SK-N-SH treated with all-trans-retinoic acid at 6 μM for 48 hours (cell line): ENCODE data around the gene SNPH.

Experiments used
- ATAC-seq: fragments of 200-7000 bp; cut with Tn5 transposase; 3 replicates; pipeline ENCODE4 v1.9.1; 2020; ENCODE audit warnings: mild to moderate bottlenecking, moderate library complexity
- ARNTL ChIP-seq: fragments of 450-650 bp; formaldehyde crosslinking; IDR thresholded peaks from 2 replicates; pipeline ENCODE4 v1.5.0; 2020; ENCODE audit warnings: low read depth, mild to moderate bottlenecking, moderate library complexity, borderline replicate concordance
- BACH2 ChIP-seq: fragments of 250-450 bp; sonication (Bioruptor Pico); IDR thresholded peaks from 2 replicates; pipeline ENCODE4 v1.9.0; 2021; ENCODE audit warnings: mild to moderate bottlenecking, borderline replicate concordance
- CSDC2 ChIP-seq: fragments of 250-450 bp; sonication (Bioruptor Pico); IDR thresholded peaks from 2 replicates; pipeline ENCODE4 v1.5.0; 2020; ENCODE audit warnings: mild to moderate bottlenecking, moderate library complexity
- ESRRG ChIP-seq: fragments of 250-450 bp; sonication (Bioruptor Pico); IDR thresholded peaks from 2 replicates; pipeline ENCODE4 v1.6.1; 2021; ENCODE audit warnings: mild to moderate bottlenecking
- GLIS3 ChIP-seq: fragments of 250-450 bp; sonication (Bioruptor Pico); IDR thresholded peaks from 2 replicates; pipeline ENCODE4 v1.5.0; 2020; ENCODE audit warnings: mild to moderate bottlenecking, moderate library complexity
- ISL1 ChIP-seq: fragments of 250-450 bp; sonication (Bioruptor Pico); IDR thresholded peaks from 2 replicates; pipeline ENCODE4 v2.1.2; 2022; ENCODE audit warnings: mild to moderate bottlenecking, moderate library complexity
- OSR1 ChIP-seq: fragments of 250-450 bp; sonication (Bioruptor Pico); IDR thresholded peaks from 2 replicates; pipeline ENCODE4 v1.8.0; 2022; ENCODE audit warnings: moderate library complexity, mild to moderate bottlenecking, inconsistent platforms
- PATZ1 ChIP-seq: fragments of 250-450 bp; sonication (Bioruptor Pico); IDR thresholded peaks from 2 replicates; pipeline ENCODE4 v1.8.0; 2020; ENCODE audit warnings: mild to moderate bottlenecking, moderate library complexity, borderline replicate concordance
- PPARA ChIP-seq: fragments of 250-450 bp; sonication (Bioruptor Pico); IDR thresholded peaks from 2 replicates; pipeline ENCODE4 v1.5.0; 2020; ENCODE audit warnings: mild to moderate bottlenecking, borderline replicate concordance
- RARB ChIP-seq: fragments of 250-450 bp; sonication (Bioruptor Pico); IDR thresholded peaks from 2 replicates; pipeline ENCODE4 v1.8.0; 2021; ENCODE audit warnings: mild to moderate bottlenecking, moderate library complexity
- SNAI2 ChIP-seq: fragments of 250-450 bp; sonication (Bioruptor Pico); IDR thresholded peaks from 2 replicates; pipeline ENCODE4 v1.5.0; 2020; ENCODE audit warnings: mild to moderate bottlenecking, moderate library complexity
- TCF4 ChIP-seq: fragments of 250-450 bp; sonication (Bioruptor Pico); IDR thresholded peaks from 2 replicates; pipeline ENCODE4 v1.8.0; 2021; ENCODE audit warnings: mild to moderate bottlenecking, moderate library complexity, borderline replicate concordance
- TOX ChIP-seq: fragments of 250-450 bp; sonication (Bioruptor Pico); IDR thresholded peaks from 2 replicates; pipeline ENCODE4 v1.8.0; 2021; ENCODE audit warnings: mild to moderate bottlenecking, moderate library complexity, borderline replicate concordance
- TSHZ2 ChIP-seq: fragments of 250-450 bp; sonication (Bioruptor Pico); IDR thresholded peaks from 2 replicates; pipeline ENCODE4 v1.5.0; 2020; ENCODE audit warnings: mild to moderate bottlenecking, moderate library complexity
- ZC3H10 ChIP-seq: fragments of 250-450 bp; sonication (Bioruptor Pico); IDR thresholded peaks from 2 replicates; pipeline ENCODE4 v1.5.1; 2021; ENCODE audit warnings: mild to moderate bottlenecking, moderate library complexity
- ZFP3 ChIP-seq: fragments of 250-450 bp; sonication (Bioruptor Pico); IDR thresholded peaks from 2 replicates; pipeline ENCODE4 v1.5.0; 2020; ENCODE audit warnings: mild to moderate bottlenecking, moderate library complexity
- ZFP30 ChIP-seq: fragments of 450-650 bp; formaldehyde crosslinking; IDR thresholded peaks from 2 replicates; pipeline ENCODE4 v1.5.0; 2022; ENCODE audit warnings: mild to moderate bottlenecking, moderate library complexity
- ZNF565 ChIP-seq: fragments of 450-650 bp; formaldehyde crosslinking; conservative IDR thresholded peaks from 2 replicates; pipeline ENCODE4 v1.5.0; 2020; ENCODE audit warnings: low read depth, mild to moderate bottlenecking, moderate library complexity
- ZNF70 ChIP-seq: fragments of 450-650 bp; formaldehyde crosslinking; IDR thresholded peaks from 2 replicates; pipeline ENCODE4 v1.5.0; 2020; ENCODE audit warnings: mild to moderate bottlenecking, moderate library complexity
- ZNF8 ChIP-seq: fragments of 450-650 bp; formaldehyde crosslinking; IDR thresholded peaks from 2 replicates; pipeline ENCODE4 v1.5.0; 2020; ENCODE audit warnings: mild to moderate bottlenecking, moderate library complexity
- TF ChIP-seq, protein P1 (sequence below): fragments of 250-450 bp; sonication (Bioruptor Pico); IDR thresholded peaks from 2 replicates; pipeline ENCODE4 v1.5.1; 2021; ENCODE audit warnings: mild to moderate bottlenecking, moderate library complexity
- TF ChIP-seq, protein P2 (sequence below): fragments of 250-450 bp; sonication (Bioruptor Pico); IDR thresholded peaks from 2 replicates; pipeline ENCODE4 v1.5.1; 2020; ENCODE audit warnings: low read depth, mild to moderate bottlenecking, moderate library complexity

Gene SNPH

GRCh38 chr20:1291191-1291741, 25.2 kb downstream of the SNPH start:
- ATAC-seq, result peak; percentile 59
- no peak for TF ChIP-seq OSR1 (CRISPR knock-in tag)
- TF ChIP-seq ESRRG (CRISPR knock-in tag), result no peak
- TF ChIP-seq TSHZ2 (CRISPR knock-in tag), result no peak
- TF ChIP-seq ZNF70 (CRISPR knock-in tag), result no peak
- no peak for TF ChIP-seq ZC3H10
- TF ChIP-seq, protein P1, sequence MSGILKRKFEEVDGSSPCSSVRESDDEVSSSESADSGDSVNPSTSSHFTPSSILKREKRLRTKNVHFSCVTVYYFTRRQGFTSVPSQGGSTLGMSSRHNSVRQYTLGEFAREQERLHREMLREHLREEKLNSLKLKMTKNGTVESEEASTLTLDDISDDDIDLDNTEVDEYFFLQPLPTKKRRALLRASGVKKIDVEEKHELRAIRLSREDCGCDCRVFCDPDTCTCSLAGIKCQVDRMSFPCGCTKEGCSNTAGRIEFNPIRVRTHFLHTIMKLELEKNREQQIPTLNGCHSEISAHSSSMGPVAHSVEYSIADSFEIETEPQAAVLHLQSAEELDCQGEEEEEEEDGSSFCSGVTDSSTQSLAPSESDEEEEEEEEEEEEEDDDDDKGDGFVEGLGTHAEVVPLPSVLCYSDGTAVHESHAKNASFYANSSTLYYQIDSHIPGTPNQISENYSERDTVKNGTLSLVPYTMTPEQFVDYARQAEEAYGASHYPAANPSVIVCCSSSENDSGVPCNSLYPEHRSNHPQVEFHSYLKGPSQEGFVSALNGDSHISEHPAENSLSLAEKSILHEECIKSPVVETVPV, result no peak
- no peak for TF ChIP-seq SNAI2
- no peak for TF ChIP-seq TCF4 (CRISPR knock-in tag)
- TF ChIP-seq GLIS3 (CRISPR knock-in tag), result no peak
- no peak for TF ChIP-seq BACH2 (CRISPR knock-in tag)
- TF ChIP-seq ZFP30 (CRISPR knock-in tag), result no peak
- TF ChIP-seq ZFP3 (CRISPR knock-in tag), result no peak
- no peak for TF ChIP-seq ISL1 (CRISPR knock-in tag)
- TF ChIP-seq PPARA (CRISPR knock-in tag), result no peak
- no peak for TF ChIP-seq ARNTL (CRISPR knock-in tag)
- TF ChIP-seq, protein P2, sequence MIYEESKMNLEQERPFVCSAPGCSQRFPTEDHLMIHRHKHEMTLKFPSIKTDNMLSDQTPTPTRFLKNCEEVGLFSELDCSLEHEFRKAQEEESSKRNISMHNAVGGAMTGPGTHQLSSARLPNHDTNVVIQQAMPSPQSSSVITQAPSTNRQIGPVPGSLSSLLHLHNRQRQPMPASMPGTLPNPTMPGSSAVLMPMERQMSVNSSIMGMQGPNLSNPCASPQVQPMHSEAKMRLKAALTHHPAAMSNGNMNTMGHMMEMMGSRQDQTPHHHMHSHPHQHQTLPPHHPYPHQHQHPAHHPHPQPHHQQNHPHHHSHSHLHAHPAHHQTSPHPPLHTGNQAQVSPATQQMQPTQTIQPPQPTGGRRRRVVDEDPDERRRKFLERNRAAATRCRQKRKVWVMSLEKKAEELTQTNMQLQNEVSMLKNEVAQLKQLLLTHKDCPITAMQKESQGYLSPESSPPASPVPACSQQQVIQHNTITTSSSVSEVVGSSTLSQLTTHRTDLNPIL, result no peak
- TF ChIP-seq RARB (CRISPR knock-in tag), result no peak
- TF ChIP-seq TOX (CRISPR knock-in tag), result no peak
- TF ChIP-seq ZNF565, result no peak

GRCh38 chr20:1292620-1293019, 26.5 kb downstream of the SNPH start:
- peak; percentile 89 for TF ChIP-seq ZFP3 (CRISPR knock-in tag)
- no peak for TF ChIP-seq ZNF8 (CRISPR knock-in tag)
- no peak for TF ChIP-seq ZFP30 (CRISPR knock-in tag)
- no peak for TF ChIP-seq ISL1 (CRISPR knock-in tag)
- no peak for ATAC-seq

GRCh38 chr20:1293641-1294379, 27.7 kb downstream of the SNPH start:
- no peak for ATAC-seq
- no peak for TF ChIP-seq ARNTL (CRISPR knock-in tag)
- no peak for TF ChIP-seq PATZ1 (CRISPR knock-in tag)
- TF ChIP-seq ZNF70 (CRISPR knock-in tag), result no peak

DNA sequence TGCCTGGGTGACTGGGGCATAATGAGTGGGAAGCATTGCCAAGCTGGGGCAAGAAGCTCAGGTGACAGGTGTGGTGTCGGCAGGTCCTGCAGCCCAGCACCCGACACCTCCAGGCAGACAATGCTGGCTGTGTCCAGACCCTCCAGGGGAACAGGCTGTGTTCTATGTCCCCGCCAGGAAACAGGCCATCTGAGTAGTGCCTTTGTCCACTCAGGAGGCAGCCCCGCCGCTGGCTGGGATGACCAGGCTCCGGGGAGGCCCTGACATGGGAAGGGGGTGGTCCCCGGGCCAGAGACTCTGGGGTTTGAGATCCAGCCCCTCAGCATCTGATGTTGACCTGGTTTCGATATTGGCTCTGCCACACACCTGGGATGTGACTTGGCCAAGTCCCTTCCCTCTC, 28.4 kb downstream of the SNPH start:
- no peak for ATAC-seq
- TF ChIP-seq GLIS3 (CRISPR knock-in tag) (no peak), SNAI2 (no peak), ZNF8 (CRISPR knock-in tag) (no peak), ARNTL (CRISPR knock-in tag) (no peak), ZNF565 (no peak), CSDC2 (CRISPR knock-in tag) (no peak), ZFP3 (CRISPR knock-in tag) (no peak), ZFP30 (CRISPR knock-in tag) (no peak), RARB (CRISPR knock-in tag) (no peak), TOX (CRISPR knock-in tag) (no peak), TCF4 (CRISPR knock-in tag) (no peak), ZNF70 (CRISPR knock-in tag) (no peak)
